Smooth muscle cell (in vitro differentiated cells): ENCODE measurements around the gene NPAS2. TPM values are rescaled to one million over a fixed set of nuclear protein-coding genes. Genes with fewer than 3 reads are reported as not detected.

Experiments used
- DNase-seq: peaks from one replicate; lab custom pipeline; 2025; ENCODE audit not compliant: unreplicated experiment; lab: John Stamatoyannopoulos, UW
- H2AFZ ChIP-seq: fragments of 200-600 bp; sonication (generic); 2 replicates; pipeline ENCODE4 v1.6.0; 2016; ENCODE audit warnings: antibody characterized with exemption, low read depth, mild to moderate bottlenecking
- H3F3A ChIP-seq: fragments of 200-600 bp; sonication (generic); 2 replicates; pipeline ENCODE4 v1.6.0; 2017; ENCODE audit warnings: antibody characterized with exemption, low read depth
- H3K27ac ChIP-seq: fragments of 200-600 bp; sonication (generic); 2 replicates; pipeline ENCODE4 v1.5.1; 2016; ENCODE audit warnings: low read depth, mild to moderate bottlenecking
- H3K27me3 ChIP-seq: fragments of 200-600 bp; sonication (generic); 2 replicates; pipeline ENCODE4 v1.6.1; 2016; ENCODE audit warnings: low read depth, mild to moderate bottlenecking
- H3K36me3 ChIP-seq: fragments of 200-600 bp; sonication (generic); 2 replicates; pipeline ENCODE4 v1.5.1; 2016; ENCODE audit warnings: low read depth
- H3K4me1 ChIP-seq: fragments of 200-600 bp; sonication (generic); 2 replicates; pipeline ENCODE4 v1.5.1; 2016; ENCODE audit warnings: low read depth
- H3K4me2 ChIP-seq: fragments of 200-600 bp; sonication (generic); 2 replicates; pipeline ENCODE4 v1.6.0; 2016; ENCODE audit warnings: mild to moderate bottlenecking
- H3K4me3 ChIP-seq: fragments of 200-600 bp; sonication (generic); 2 replicates; pipeline ENCODE4 v1.5.1; 2016; ENCODE audit warnings: mild to moderate bottlenecking
- H3K79me2 ChIP-seq: fragments of 200-600 bp; sonication (generic); 2 replicates; pipeline ENCODE4 v1.6.0; 2016; ENCODE audit warnings: low read depth, mild to moderate bottlenecking
- H3K9ac ChIP-seq: fragments of 200-600 bp; sonication (generic); 2 replicates; pipeline ENCODE4 v1.6.0; 2016; ENCODE audit warnings: low read depth
- H3K9me3 ChIP-seq: fragments of 200-600 bp; sonication (generic); replicated peaks from 2 replicates; pipeline ENCODE4 v1.5.1; 2016; ENCODE audit warnings: low read depth
- H4K20me1 ChIP-seq: fragments of 200-600 bp; sonication (generic); 2 replicates; pipeline ENCODE4 v1.6.0; 2016; ENCODE audit warnings: low read depth
- CTCF ChIP-seq: fragments of 200-600 bp; sonication (generic); IDR thresholded peaks from 2 replicates; pipeline ENCODE4 v1.5.1; 2017; ENCODE audit warnings: borderline replicate concordance, mild to moderate bottlenecking, antibody characterized with exemption; ENCODE audit not compliant: insufficient read depth, poor library complexity, severe bottlenecking
- WGBS: methylation state at CpG from one replicate; pipeline ENCODE4 v1.1.7; 2016; ENCODE audit warnings: low lambda C conversion rate; 5-methylcytosine and 5-hydroxymethylcytosine counted together
- polyA plus RNA-seq: library from polyadenylated mRNA; unstranded; fragments of >200 nt; fragmentation: Nextera tagmentation; extraction: Ambion mirVana; gene quantifications from 2 replicates; pipeline ENCODE4 v1.2.1, GENCODE V29; 2016
- total RNA-seq: library from RNA; depleted of rRNA; stranded (reverse); fragments of >200 nt; gene quantifications from 2 replicates; pipeline ENCODE4 v1.2.3, GENCODE V29; 2014

The NPAS2 gene
- total and polyA plus RNA-seq, 2 experiments from 2014 or later, result 20.2 to 20.7 TPM

- Histone ChIP-seq H4K20me1 (no peaks in the 10 kb centered on the region), H3K79me2 (no peaks in the 10 kb centered on the region), H3F3A (no peaks in the 10 kb centered on the region), H3K27ac (peak overlapping the region; percentile 36), H3K9me3 (no peaks in the 10 kb centered on the region), H3K27me3 (no peaks in the 10 kb centered on the region), H3K4me2 (peak overlapping the region; percentile 24), H3K4me1 (no peaks in the 10 kb centered on the region), H3K36me3 (no peaks in the 10 kb centered on the region), H3K4me3 (no peak overlapping the region), H2AFZ (no peak overlapping the region), H3K9ac (no peak overlapping the region)
- no peak for DNase-seq
- 90% methylated on average over 6 of the region's 6 CpGs for WGBS
- TF ChIP-seq CTCF, result no peak
Observed at GRCh38 chr2:100934504-100935371, 114.8 kb downstream of the NPAS2 start.

- 13% methylated on average over 3 of the region's 3 CpGs for WGBS
- Histone ChIP-seq H3K4me1 (no peaks in the 10 kb centered on the region), H3K4me2 (peak overlapping the region; percentile 24), H3K27me3 (no peaks in the 10 kb centered on the region), H3K27ac (peak overlapping the region; percentile 36), H2AFZ (no peak overlapping the region), H3K4me3 (no peak overlapping the region), H3F3A (no peaks in the 10 kb centered on the region), H3K79me2 (no peaks in the 10 kb centered on the region), H3K9ac (no peak overlapping the region), H3K36me3 (no peaks in the 10 kb centered on the region), H3K9me3 (no peaks in the 10 kb centered on the region), H4K20me1 (no peaks in the 10 kb centered on the region)
- TF ChIP-seq CTCF, result no peak
- DNase-seq, result no peak
Observed at GRCh38 chr2:100935372-100935752, 115.4 kb downstream of the NPAS2 start.

- H3K4me2 ChIP-seq, result no peak overlapping the region
- 92% methylated on average over 10 of the region's 10 CpGs for WGBS
- no peak overlapping the region for H3K9ac ChIP-seq
Observed at GRCh38 chr2:100936070-100936741, 116.3 kb downstream of the NPAS2 start.

More at GRCh38 chr2:100936070-100936741, 116.3 kb downstream of the NPAS2 start:
- Histone ChIP-seq H3K9me3 (no peaks in the 10 kb centered on the region), H2AFZ (no peak overlapping the region), H3K27ac (peak overlapping the region; percentile 36), H3K4me1 (no peaks in the 10 kb centered on the region), H3F3A (no peaks in the 10 kb centered on the region), H3K79me2 (no peaks in the 10 kb centered on the region), H4K20me1 (no peaks in the 10 kb centered on the region), H3K4me3 (no peak overlapping the region), H3K36me3 (no peaks in the 10 kb centered on the region), H3K27me3 (no peaks in the 10 kb centered on the region)
- no peak for DNase-seq
- no peak for TF ChIP-seq CTCF
